Naive thymus-derived CD4-positive, alpha-beta T cell (primary cell): Measurements from ENCODE around the gene WTIP. TPM values are rescaled to one million over a fixed set of nuclear protein-coding genes. Genes with fewer than 3 reads are reported as not detected.
A peak's percentile ranks its signal among the peaks of the same experiment; 100 is the strongest.

Experiments
- ATAC-seq: fragments of 150-1000 bp; cut with Tn5 transposase; 2 replicates; pipeline ENCODE4 v1.10.0; 2021; ENCODE audit warnings: mild to moderate bottlenecking, moderate library complexity
- CTCF ChIA-PET: fragments of 350-600 bp; sonication (Branson Sonifier 250); formaldehyde crosslinking; loops from one replicate; lab custom pipeline; 2021; ENCODE audit warnings: antibody characterized with exemption; lab: Charles Lee
- POLR2A ChIA-PET: fragments of 350-600 bp; sonication (Branson Sonifier 250); formaldehyde crosslinking; loops from one replicate; lab custom pipeline; 2021; ENCODE audit warnings: antibody characterized with exemption, inconsistent platforms; lab: Charles Lee
- DNase-seq, 9 donors: peaks; one replicate each; pipeline versions ENCODE4 v3.0.0 to v3.0.0-alpha.2; 2020 to 2022; ENCODE audit warnings: mixed read lengths in 1 of 9
- H3K27ac ChIP-seq: one replicate; pipeline ENCODE4 v1.7.0; 2013; ENCODE audit warnings: mild to moderate bottlenecking, low read depth, low read length, moderate library complexity
- H3K27me3 ChIP-seq, 2 donors: one replicate each; pipeline ENCODE4 v1.7.0; 2013; ENCODE audit warnings: low read length in 2 of 2, mild to moderate bottlenecking in 2 of 2, moderate library complexity in 2 of 2; ENCODE audit not compliant: control insufficient read depth in 2 of 2, insufficient read depth in 2 of 2
- H3K36me3 ChIP-seq, 3 experiments: 1 replicate in 2 of 3; 2 replicates in 1 of 3; pipeline ENCODE4 v1.7.0; 2013; ENCODE audit warnings: low read length in 3 of 3, mild to moderate bottlenecking in 3 of 3, moderate library complexity in 1 of 3; ENCODE audit not compliant: insufficient read depth in 3 of 3, control insufficient read depth in 2 of 3
- H3K4me1 ChIP-seq, 2 donors: one replicate each; pipeline ENCODE4 v1.7.0; 2013; ENCODE audit warnings: low read length in 2 of 2, mild to moderate bottlenecking in 2 of 2, moderate library complexity in 1 of 2; ENCODE audit not compliant: control insufficient read depth in 2 of 2, insufficient read depth in 2 of 2
- H3K4me3 ChIP-seq: 2 replicates; pipeline ENCODE4 v1.7.0; 2013; ENCODE audit warnings: mild to moderate bottlenecking, low read length
- H3K9me3 ChIP-seq, 3 experiments: 1 replicate in 2 of 3; 2 replicates in 1 of 3; pipeline ENCODE4 v1.7.0; 2013; ENCODE audit warnings: low read length in 3 of 3; ENCODE audit not compliant: control insufficient read depth in 2 of 3
- H3K27ac Mint-ChIP-seq, 9 donors: one replicate each; pipeline ENCODE4 v1.8.0; 2020 to 2022; ENCODE audit warnings: mixed read lengths in 9 of 9, mild to moderate bottlenecking in 8 of 9, moderate library complexity in 5 of 9, inconsistent platforms in 2 of 9
- H3K27me3 Mint-ChIP-seq, 5 donors: one replicate each; pipeline ENCODE4 v1.8.0; 2021 to 2022; ENCODE audit warnings: mixed read lengths in 5 of 5, mild to moderate bottlenecking in 1 of 5
- H3K36me3 Mint-ChIP-seq, 5 donors: one replicate each; pipeline ENCODE4 v1.8.0; 2020 to 2022; ENCODE audit warnings: mixed read lengths in 5 of 5, mild to moderate bottlenecking in 3 of 5, inconsistent platforms in 1 of 5
- H3K4me1 Mint-ChIP-seq, 7 donors: one replicate each; pipeline ENCODE4 v1.8.0; 2020 to 2022; ENCODE audit warnings: mixed read lengths in 7 of 7, mild to moderate bottlenecking in 3 of 7, inconsistent platforms in 1 of 7
- H3K4me3 Mint-ChIP-seq, 10 donors: one replicate each; pipeline ENCODE4 v1.8.0; 2020 to 2022; ENCODE audit warnings: mild to moderate bottlenecking in 10 of 10, mixed read lengths in 10 of 10, moderate library complexity in 6 of 10, inconsistent platforms in 2 of 10
- H3K9me3 Mint-ChIP-seq, 11 donors: one replicate each; pipeline ENCODE4 v1.8.0; 2020 to 2022; ENCODE audit warnings: mixed read lengths in 11 of 11, mild to moderate bottlenecking in 4 of 11, inconsistent platforms in 1 of 11, moderate library complexity in 1 of 11
- intact Hi-C, 2 donors: fragments of 100-400 bp; cut with micrococcal nuclease; formaldehyde crosslinking; loops; one replicate each; pipeline ENCODE4 v1.15.1; 2023
- polyA plus RNA-seq, 2 donors: library from polyadenylated mRNA; unstranded; fragments of 300-500 nt; fragmentation: Illumina TruSeq; gene quantifications; one replicate each; pipeline ENCODE4 v1.2.3, GENCODE V29; 2021
- total RNA-seq, 6 experiments: library from RNA in 5 of 6; stranded (reverse) in 5 of 6; gene quantifications; 1 replicate in 5 of 6; 2 replicates in 1 of 6; pipeline ENCODE4 v1.2.3 and lab custom pipeline; 2021 to 2026

WTIP gene
- total and polyA plus RNA-seq, 7 experiments from 2014 or later = 0.08 to 0.77 (median 0.22) TPM; not detected in 2

GRCh38 chr19:34493649-34494044 lies 12.1 kb downstream of the WTIP start:
- H3K27ac ChIP-seq = no peak overlapping the region
- no peaks in the 10 kb centered on the region for H3K4me1 ChIP-seq
- no peaks in the 10 kb centered on the region for H3K9me3 ChIP-seq
- H3K4me3 ChIP-seq = no peak overlapping the region
- ChIA-PET POLR2A (no interaction called here), CTCF (no interaction called here)
- Mint-ChIP-seq H3K27ac (no peak overlapping the region), H3K27me3 (peaks cover 0 to 3% (median 0%) of the 10 kb centered on the region in 5 donors), H3K9me3 (peaks cover 0 to 2% (median 0%) of the 10 kb centered on the region in 11 donors), H3K36me3 (peaks cover 0 to 7% (median 0%) of the 10 kb centered on the region in 5 donors), H3K4me1 (no peaks in the 10 kb centered on the region), H3K4me3 (no peak overlapping the region)
- no peaks in the 10 kb centered on the region for H3K36me3 ChIP-seq
- ATAC-seq (no peak), DNase-seq (no peak)
- intact Hi-C loops = no loop called here
- no peaks in the 10 kb centered on the region for H3K27me3 ChIP-seq

GRCh38 chr19:34494601-34495000 lies 13.0 kb downstream of the WTIP start:
- no peaks in the 10 kb centered on the region for H3K9me3 ChIP-seq
- H3K4me3 ChIP-seq = no peak overlapping the region
- peaks cover 0 to 7% (median 0%) of the 10 kb centered on the region in 5 donors for H3K36me3 Mint-ChIP-seq
- H3K9me3 Mint-ChIP-seq = no peaks in the 10 kb centered on the region
- ChIA-PET CTCF (no interaction called here), POLR2A (no interaction called here)
- H3K27ac Mint-ChIP-seq = no peak overlapping the region
- no peaks in the 10 kb centered on the region for H3K36me3 ChIP-seq
- no peak overlapping the region for H3K4me3 Mint-ChIP-seq
- intact Hi-C loops = no loop called here
- ATAC-seq = no peak
- H3K27me3 ChIP-seq = no peaks in the 10 kb centered on the region
- no peaks in the 10 kb centered on the region for H3K4me1 ChIP-seq
- H3K4me1 Mint-ChIP-seq = peaks cover 0 to under 1% (median 0%) of the 10 kb centered on the region in 7 donors
- peaks cover 0 to 7% (median 0%) of the 10 kb centered on the region in 5 donors for H3K27me3 Mint-ChIP-seq
- no peak overlapping the region for H3K27ac ChIP-seq
- DNase-seq = no peak

GRCh38 chr19:34495416-34495815 lies 13.9 kb downstream of the WTIP start:
- CTCF ChIA-PET = interaction anchor here (0.6 kb wide), 1 partner anchor 28 kb away, joined by 4 read pairs; no protein-coding TSS in a partner anchor
- Histone ChIP-seq H3K27me3 (no peaks in the 10 kb centered on the region), H3K36me3 (no peaks in the 10 kb centered on the region), H3K4me3 (no peak overlapping the region), H3K9me3 (no peaks in the 10 kb centered on the region), H3K4me1 (no peaks in the 10 kb centered on the region), H3K27ac (no peak overlapping the region)
- intact Hi-C loops = no loop called here
- Mint-ChIP-seq H3K4me1 (peaks cover 0 to 4% (median 0%) of the 10 kb centered on the region in 7 donors), H3K27ac (no peak overlapping the region), H3K4me3 (no peak overlapping the region), H3K9me3 (no peaks in the 10 kb centered on the region), H3K27me3 (peaks cover 0 to 9% (median 0%) of the 10 kb centered on the region in 5 donors), H3K36me3 (peaks cover 0 to 7% (median 0%) of the 10 kb centered on the region in 5 donors)
- DNase-seq = no peak
- no peak for ATAC-seq
- POLR2A ChIA-PET = no interaction called here

GRCh38 chr19:34497112-34497805 lies 15.7 kb downstream of the WTIP start:
- ATAC-seq = no peak
- ChIA-PET POLR2A (no interaction called here), CTCF (no interaction called here)
- Mint-ChIP-seq H3K27ac (peak overlapping the region in 1 of 9 donors; percentile 11), H3K4me3 (peak overlapping the region in 1 of 10 donors; percentile 29), H3K9me3 (no peaks in the 10 kb centered on the region), H3K27me3 (peaks cover 0 to 13% (median 6%) of the 10 kb centered on the region in 5 donors), H3K36me3 (peaks cover 0 to 7% (median 0%) of the 10 kb centered on the region in 5 donors), H3K4me1 (peaks cover 0 to 6% (median 3%) of the 10 kb centered on the region in 7 donors)
- Histone ChIP-seq H3K4me1 (peaks cover 4 to 6% of the 10 kb centered on the region in 2 donors), H3K27ac (no peak overlapping the region), H3K27me3 (no peaks in the 10 kb centered on the region), H3K9me3 (no peaks in the 10 kb centered on the region), H3K4me3 (no peak overlapping the region), H3K36me3 (no peaks in the 10 kb centered on the region)
- intact Hi-C loops = no loop called here
- no peak for DNase-seq

- Histone ChIP-seq H3K27ac (no peak overlapping the region), H3K4me1 (peaks cover 4 to 6% of the 10 kb centered on the region in 2 donors), H3K36me3 (no peaks in the 10 kb centered on the region), H3K4me3 (no peak overlapping the region), H3K27me3 (no peaks in the 10 kb centered on the region), H3K9me3 (no peaks in the 10 kb centered on the region)
- Mint-ChIP-seq H3K36me3 (no peaks in the 10 kb centered on the region), H3K9me3 (peaks cover 0 to 2% (median 0%) of the 10 kb centered on the region in 11 donors), H3K27ac (no peak overlapping the region), H3K4me3 (peak overlapping the region in 4 of 10 donors; percentile 39 to 65 (median 49)), H3K27me3 (peaks cover 0 to 25% (median 8%) of the 10 kb centered on the region in 5 donors), H3K4me1 (peaks cover 0 to 6% (median 4%) of the 10 kb centered on the region in 7 donors)
- DNase-seq (no peak), ATAC-seq (no peak)
- POLR2A ChIA-PET = no interaction called here
- intact Hi-C loops = no loop called here
- CTCF ChIA-PET = interaction anchor here (0.6 kb wide), 1 partner anchor 657 kb away, joined by 3 read pairs; no protein-coding TSS in a partner anchor
Observed at GRCh38 chr19:34499155-34499834, 17.7 kb downstream of the WTIP start.

GRCh38 chr19:34500656-34501120 lies 19.1 kb downstream of the WTIP start:
- Histone ChIP-seq H3K27ac (no peak overlapping the region), H3K36me3 (no peaks in the 10 kb centered on the region), H3K4me1 (peaks cover 4 to 6% of the 10 kb centered on the region in 2 donors), H3K27me3 (no peaks in the 10 kb centered on the region), H3K4me3 (no peak overlapping the region), H3K9me3 (no peaks in the 10 kb centered on the region)
- H3K4me1 Mint-ChIP-seq = peaks cover 0 to 6% (median 4%) of the 10 kb centered on the region in 7 donors
- H3K36me3 Mint-ChIP-seq = no peaks in the 10 kb centered on the region
- H3K9me3 Mint-ChIP-seq = peaks cover 0 to 2% (median 0%) of the 10 kb centered on the region in 11 donors
- intact Hi-C loops = loop anchor here (1.0 kb wide), 1 partner anchor 212 kb away; no protein-coding TSS in a partner anchor
- DNase-seq (no peak), ATAC-seq (peak; percentile 2)
- POLR2A ChIA-PET = no interaction called here
- H3K4me3 Mint-ChIP-seq = peak overlapping the region in 4 of 10 donors; percentile 36 to 65 (median 48)
- CTCF ChIA-PET = interaction anchor here (0.6 kb wide), 1 partner anchor 1061 kb away, joined by 4 read pairs; no protein-coding TSS in a partner anchor
- no peak overlapping the region for H3K27ac Mint-ChIP-seq
- H3K27me3 Mint-ChIP-seq = peaks cover 0 to 29% (median 8%) of the 10 kb centered on the region in 5 donors
